Stimulated activated CD4-positive, alpha-beta T cell treated with anti-CD3 and anti-CD28 coated beads, Interleukin-15, amount 100 ng/mL, for 1 hour (primary cell): Measurements from ENCODE around the gene ACRBP.

ENCODE experiments used
- DNase-seq, 2 donors: peaks; one replicate each; pipeline ENCODE4 v3.0.0-alpha.2; 2020; ENCODE audit warnings: low read depth in 1 of 2, low spot score in 1 of 2

The ACRBP gene

DNA sequence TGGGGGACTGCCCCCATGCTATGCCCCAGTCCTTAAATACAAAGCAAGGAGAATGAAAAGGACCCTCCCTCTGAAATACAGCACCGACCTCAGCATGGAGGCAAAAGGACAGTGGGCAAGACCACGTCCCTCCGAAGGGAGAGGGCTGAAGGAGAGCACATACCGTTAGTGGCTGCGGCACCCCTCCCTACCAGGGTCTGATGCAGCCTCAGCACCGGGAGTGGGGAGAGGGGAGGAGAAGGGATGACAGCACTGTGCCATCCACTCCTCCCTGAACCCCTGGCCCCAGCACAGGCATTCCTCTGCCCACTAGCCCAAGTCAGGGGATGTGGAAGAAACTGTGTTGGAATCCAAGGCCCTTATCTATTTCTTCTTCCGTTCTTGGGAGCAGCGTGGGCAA, 3.6 kb upstream of the ACRBP start:
- no peak for DNase-seq

DNA sequence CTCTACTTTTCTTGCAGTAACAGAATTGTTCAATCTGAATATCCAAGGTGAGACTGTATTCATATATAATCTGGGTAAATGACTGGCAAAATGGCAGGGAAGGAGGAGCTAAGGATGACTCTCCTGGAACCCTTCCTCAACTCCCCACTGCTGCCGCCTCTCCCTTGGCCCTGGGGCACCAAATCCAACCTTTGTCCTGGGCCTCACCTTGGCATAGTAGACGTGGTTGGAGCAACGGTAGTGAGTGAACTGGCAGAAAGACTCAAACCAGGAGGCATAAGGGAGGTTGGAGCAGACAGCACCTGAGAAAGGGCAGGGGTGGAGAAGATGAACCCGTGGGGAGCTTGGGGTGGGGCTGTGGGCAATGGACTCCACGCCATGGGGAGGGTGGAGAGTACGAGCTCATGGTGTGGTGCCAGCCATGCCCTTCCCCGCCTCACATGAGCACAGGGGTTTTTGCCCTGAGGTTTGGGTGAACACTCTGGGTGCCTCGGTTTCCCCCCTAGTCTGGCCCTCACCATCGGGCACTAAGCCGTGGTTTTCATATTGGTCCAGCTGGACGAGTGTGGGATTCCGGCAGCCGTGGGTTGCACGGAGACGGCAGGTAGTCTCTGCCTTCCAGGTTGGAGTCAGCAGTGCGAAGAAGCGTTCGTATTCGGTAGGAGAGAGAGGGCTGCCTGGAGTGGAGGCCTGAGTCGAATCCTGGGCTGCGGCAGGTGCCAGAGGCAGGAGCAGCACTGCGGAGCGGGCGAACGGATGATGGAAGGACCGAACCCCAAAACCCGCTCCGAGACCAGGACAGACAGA, 753 bp downstream of the ACRBP start:
- DNase-seq: no peak

DNA sequence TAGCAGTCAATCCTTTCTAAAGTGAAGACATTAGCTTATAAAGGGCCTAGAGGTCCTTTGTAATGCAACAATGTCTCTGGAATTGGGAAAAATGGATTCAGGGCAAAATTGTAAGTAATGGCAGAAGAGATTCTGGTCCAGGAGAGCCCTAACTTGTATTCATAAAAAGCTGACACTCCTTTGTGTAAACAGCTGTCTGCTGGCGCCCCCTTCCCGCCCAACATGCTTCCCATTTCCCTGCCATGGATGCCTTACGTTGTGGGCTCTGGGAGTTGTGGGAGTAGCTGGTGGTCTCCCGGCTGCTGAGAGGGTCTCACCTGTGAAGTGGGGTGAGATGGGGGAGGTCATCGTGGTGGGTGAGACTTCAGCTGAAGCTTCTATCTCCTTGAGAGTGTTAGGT, 2.3 kb downstream of the ACRBP start:
- DNase-seq: no peak

DNA sequence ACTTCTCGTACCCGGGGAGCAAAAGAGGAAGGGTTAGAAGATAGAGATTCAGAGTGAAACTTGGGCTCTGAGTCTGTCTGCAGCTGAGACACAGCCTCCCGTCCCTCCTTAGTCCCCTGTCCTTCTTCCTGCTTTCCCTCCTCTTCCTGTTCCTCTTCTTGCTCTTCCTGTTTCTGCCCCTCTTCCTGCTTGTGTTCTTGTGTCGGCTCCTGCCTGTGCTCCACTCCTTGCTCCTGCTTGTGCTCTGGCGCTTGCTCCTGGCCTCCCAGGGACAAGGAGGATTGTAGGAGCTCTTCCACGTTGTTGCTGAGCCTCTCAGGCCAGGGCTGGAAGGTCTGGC, 3.0 kb downstream of the ACRBP start:
- no peak for DNase-seq

DNA sequence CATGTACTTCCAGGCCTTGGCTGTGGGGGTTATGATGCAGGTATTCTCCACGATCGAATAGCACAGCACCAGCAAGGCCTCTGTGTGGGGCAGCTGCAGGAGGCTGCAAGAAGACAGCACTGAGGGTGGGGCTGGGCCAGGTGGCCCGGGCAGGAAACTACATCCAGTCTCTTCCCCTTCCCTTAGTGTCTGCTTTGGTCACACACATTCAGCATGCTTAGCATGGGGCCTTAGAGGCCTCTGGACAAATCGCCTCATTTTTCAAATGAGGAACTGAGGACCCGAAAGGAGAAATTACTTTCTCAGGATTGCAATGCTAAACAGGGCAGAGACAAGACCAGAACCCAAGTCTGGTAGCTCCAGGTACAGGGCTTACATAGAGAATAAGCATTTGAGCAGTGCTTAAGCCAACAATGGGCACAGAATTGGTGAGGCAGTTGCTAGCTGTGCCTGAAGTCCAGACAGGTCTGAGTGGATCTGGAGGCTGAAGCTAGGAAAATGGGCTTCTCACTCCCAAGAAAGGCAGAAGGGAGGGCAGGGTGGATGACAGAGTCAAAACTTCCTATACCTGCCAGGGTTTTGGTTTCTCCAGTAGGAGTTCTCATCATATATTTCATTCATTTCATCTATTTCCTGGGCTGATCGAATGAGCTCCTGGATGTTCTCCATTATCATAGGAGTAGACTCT, 3.5 kb downstream of the ACRBP start:
- no peak for DNase-seq

DNA sequence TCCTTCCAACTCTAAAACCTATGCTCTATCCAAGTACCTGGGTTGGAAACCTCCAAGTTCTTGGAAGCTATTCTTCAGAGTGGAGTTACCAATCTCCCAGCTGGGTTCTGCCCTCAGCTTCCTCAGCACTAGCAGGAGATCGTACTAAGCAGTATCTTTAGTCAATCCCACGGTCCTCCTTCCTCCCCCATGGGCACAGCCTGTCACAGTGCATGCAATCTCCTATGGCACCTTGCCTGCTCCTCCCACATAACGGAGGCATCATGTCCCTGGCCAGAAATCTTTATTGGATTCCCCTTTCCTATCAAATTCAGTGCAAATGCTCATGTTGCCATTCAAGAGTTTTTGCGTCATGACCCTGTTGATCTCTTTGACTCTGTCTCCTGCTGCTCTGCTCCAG, 6.1 kb downstream of the ACRBP start:
- no peak for DNase-seq

DNA sequence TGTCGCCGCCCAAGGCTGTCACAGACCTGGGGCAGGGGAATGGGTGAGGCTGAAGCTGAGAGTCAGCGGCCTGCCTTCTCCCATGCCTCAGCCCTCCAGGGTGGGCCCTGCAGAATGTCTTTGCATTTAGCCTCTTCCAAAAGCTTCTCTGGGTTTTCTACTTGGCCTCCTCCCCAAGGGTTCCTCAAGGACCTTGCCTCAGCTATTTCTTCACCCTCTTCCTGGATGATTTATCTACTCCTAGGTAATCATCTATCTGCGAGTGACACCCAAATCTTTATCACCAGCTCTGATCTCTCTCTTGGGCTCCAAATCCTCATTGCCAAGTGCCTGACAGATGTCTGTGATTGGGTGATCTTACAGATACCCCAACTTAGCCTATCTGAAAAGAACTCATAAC, 6.7 kb downstream of the ACRBP start:
- no peak for DNase-seq

DNA sequence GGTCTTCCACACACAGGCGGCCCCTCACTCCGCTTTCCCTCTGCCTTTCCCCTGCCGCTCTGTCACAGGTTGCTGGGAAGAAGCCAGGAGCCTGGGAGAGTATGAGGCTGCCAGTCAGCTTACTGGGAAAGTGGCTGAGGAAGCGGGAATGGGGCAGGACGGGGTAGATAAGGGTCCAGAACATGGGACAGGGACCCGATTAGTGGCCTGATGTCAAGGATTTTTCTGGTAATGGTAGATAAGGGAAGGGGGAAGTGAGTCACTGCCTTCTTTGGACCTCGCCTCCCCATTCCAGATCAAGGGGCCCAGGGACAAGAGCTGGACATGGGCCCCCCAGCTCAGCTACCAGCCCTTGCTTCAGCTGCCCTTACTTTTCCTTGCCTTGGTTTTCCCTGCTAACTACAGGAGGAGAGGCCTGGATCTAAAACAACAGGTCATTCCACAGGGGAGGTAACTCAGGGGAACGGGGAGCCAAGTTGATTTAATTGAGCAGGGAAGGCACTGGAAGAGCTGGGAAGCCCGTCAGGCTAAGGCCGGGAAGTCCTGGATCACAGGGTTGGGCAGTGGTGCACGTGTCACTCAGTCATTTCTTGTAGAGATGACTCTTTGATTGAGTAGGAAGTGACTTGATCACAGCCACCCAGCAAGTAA, 8.0 kb downstream of the ACRBP start:
- DNase-seq: no peak

DNA sequence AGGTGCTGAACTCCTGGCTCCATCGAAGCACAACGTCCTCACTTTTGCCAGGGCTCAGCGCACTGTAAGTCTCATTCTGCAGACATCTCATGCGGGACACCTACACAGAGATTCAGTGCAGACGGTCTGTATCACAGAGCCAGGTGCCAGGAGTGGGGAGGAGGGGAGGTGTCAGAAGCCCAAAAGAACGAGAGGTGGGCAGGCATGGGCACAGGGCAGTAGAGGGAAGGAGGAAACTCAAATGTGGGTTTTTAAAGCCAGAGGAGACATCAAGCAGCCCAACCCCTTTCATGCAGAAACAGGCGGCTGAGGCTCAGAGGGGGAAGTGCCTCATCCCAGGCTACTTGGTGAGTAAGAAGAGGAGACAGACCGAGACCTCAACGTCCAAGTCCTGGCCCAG, 8.9 kb downstream of the ACRBP start:
- DNase-seq: no peak

DNA sequence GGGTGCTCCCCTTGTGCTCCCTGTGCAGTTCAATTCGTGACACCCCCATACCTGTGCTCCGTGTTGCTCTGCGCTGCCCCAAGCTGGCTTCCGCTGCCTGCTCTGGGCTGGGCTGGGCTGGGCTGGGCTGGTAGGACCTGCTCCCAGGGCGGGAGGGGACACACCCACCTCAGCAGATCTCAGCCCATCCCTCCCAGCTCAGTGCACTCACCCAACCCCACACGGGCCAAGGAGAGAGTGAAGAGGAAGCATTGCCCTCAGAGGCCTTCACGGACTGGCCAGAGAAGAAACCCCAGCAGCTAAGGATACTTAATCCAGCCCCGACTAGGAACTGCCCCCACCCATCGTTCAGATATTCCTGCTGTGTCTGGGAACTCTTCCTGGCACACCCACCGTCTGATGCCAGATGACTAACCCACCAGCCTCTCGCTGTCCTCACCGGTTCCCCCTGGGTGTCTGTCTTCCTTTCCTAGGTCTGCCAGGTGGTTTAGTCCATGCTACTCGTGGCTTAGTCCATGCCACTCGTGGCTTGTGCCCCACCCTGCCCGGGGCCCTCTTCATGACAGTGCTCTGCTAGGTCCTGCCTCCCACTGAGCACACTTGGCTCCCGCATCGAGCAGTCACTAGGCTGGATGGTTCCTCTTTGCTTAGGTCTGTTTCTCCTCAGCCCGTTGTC, 11.2 kb downstream of the ACRBP start, which contains the start of gene LPAR5:
Gene LPAR5, minus strand, starts transcription at position 104 of the 676 bp plus-strand sequence. CDS start 14,711 bp downstream, outside the sequence.
- no peak for DNase-seq

DNA sequence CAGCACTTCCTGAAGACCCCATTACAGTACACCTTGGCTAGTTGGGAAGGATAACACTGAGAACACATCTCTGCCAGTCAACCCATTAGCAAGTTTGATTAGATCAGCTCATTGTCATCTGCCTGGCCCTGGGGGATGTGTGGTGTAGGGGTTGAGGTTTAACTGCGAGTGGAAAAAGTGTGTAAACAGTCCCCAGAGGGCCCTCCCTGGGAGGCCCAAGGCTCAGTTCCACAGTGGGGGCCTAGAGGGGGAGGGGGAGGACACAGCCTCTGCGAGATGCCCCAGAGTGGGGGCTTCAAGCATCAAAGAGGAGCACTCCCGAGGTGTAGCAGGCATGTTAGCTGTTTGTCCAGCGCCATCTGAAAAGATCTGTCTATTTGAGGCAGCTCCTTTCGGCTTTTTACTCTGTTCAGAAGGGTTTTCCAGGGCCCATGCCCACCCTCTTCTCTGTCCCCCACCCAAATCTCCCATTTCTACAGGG, 11.8 kb downstream of the ACRBP start:
- no peak for DNase-seq

DNA sequence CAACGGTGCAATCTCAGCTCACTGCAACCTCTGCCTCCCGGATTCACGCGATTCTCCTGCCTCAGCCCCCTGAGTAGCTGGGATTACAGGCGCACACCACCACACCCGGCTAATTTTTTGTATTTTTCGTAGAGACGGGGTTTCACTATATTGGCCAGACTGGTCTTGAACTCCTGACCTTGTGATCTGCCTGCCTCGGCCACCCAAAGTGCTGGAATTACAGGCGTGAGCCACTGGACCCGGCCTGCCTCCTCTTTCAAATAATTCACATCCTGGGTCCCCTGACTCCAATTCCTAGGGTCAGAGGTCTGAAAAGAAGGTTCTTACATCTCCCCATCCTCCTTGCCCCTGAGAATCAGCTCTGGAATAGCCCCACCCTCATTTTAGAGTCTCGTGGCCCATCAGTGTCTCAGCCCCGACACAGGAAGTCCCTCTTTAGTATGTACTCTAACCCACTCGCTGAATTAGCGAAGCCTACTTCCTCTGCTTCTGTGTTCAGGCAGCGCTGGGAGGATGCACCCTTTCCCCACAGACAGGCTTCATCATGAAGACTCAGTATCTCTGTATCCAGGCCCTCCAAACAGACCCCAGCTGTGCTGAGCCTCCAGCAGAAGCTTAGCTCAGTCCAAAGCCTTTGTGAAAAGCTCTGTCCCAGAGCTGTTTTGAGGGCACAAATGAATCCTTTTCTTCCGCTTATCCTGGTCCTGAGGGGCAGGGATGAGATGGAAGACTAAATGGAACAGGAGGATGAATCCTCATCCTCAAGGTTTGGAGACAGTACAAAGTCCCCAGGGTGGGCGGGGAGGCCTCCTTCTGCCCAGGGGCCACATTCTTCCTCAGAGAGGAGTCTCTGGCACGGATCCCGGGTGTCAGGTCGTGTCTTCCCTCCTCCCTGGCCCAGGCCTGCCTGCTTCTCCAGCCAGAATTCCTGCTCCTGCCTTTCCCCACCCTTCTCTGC, 14.9 kb downstream of the ACRBP start:
- DNase-seq: no peak

DNA sequence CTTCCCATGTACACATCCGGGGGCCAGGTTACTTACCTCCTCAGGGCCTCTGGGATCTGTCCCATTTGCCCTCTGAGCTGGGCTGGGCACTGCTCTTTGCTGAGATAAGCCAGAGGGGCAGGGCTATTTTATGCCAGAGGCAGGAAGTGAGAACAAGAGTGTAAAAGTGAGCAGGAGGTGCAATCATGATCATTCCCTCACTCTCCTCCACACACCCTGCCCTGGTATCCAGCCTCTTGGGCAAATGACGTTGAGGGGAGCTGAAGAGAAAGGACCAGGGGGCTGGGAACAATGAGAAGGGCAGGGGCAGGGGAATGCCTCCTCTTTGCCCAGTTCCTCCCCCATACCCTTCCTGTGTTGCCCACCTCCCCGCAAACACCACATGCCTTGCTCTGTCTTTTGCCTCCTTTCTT, 15.7 kb downstream of the ACRBP start:
- DNase-seq: no peak

DNA sequence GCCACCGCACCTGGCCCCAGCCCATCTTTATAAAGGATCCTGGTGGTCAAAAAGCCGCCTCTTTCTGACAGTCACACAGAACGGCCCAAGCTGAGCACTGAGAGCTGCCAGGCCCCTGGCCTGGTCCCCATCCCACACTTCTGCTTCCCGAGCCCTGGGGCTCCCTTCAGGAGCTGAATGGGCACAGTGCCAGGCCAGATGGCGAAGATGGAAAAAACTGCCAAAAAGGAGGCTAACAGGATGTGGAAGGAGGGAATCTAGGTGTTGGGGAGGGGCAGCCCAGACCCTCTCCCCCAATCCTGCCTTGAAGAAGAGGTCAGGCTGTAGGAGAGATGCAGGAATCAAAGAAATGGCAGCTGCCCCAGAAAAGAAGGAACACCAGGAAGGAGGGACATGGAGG, 16.5 kb downstream of the ACRBP start:
- no peak for DNase-seq

DNA sequence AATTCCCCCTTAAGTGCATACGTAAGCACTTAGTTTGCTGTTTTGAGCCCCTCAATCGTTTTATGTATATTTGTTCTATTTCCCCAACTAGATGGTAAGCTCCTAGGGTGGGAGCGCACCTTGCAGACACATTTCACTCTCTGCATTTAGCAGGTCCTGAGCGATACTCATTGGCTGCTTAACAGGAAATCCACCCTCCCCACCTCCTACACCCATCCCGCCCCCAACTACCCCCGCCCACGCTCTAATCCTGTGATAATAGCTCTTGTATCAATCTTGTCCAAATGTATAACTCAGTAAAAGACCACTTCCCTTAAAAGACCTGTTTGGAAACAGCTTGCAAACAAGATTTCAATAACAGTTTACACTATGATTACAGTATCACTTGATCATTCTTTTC, 19.6 kb downstream of the ACRBP start:
- DNase-seq: no peak

DNA sequence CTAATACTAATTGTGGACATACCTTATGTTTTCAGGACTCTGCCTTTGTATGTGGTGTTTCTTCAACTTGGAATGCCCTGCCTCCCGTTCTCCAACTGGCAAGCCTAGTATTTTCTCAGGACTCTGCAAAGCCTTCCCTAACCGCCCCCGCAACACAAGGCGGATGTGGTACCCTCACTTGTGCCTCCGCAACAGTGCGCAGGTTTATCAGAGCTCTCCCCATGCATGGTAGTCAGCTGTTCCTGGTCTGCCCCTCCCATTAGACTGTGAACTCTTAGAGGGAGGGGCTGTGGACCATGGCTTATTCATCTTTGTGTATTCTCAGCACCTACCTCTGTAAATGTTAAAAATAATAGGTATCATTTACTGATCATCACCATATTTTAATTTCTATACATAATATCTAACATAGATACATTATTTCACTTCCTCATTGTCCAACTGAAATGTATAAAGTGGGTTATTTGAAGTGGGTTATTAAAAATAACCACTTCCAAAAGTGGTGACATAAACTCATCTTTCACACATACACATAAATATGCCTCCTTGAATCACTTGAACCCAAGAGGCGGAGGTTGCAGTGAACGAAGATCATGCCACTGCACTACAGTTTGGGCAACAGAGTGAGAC, 20.5 kb downstream of the ACRBP start:
- no peak for DNase-seq

DNA sequence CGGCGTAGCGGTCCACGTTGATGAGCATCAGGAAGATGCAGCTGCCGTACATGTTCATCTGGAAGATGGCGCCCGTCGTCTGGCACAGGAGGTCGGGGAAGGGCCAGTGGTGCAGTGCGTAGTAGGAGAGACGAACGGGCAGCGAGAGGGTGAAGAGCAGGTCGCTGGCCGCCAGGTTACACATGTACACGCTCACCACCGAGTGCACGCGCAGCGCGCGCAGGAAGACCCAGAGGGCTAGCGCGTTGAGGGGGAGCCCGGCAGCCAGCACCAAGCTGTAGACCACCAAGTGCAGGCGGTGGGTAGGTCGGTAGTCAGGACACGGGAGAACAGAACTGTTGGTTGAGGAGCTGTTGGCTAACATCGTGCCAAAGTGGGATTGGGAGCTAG, 26.4 kb downstream of the ACRBP start:
- DNase-seq: no peak

DNA sequence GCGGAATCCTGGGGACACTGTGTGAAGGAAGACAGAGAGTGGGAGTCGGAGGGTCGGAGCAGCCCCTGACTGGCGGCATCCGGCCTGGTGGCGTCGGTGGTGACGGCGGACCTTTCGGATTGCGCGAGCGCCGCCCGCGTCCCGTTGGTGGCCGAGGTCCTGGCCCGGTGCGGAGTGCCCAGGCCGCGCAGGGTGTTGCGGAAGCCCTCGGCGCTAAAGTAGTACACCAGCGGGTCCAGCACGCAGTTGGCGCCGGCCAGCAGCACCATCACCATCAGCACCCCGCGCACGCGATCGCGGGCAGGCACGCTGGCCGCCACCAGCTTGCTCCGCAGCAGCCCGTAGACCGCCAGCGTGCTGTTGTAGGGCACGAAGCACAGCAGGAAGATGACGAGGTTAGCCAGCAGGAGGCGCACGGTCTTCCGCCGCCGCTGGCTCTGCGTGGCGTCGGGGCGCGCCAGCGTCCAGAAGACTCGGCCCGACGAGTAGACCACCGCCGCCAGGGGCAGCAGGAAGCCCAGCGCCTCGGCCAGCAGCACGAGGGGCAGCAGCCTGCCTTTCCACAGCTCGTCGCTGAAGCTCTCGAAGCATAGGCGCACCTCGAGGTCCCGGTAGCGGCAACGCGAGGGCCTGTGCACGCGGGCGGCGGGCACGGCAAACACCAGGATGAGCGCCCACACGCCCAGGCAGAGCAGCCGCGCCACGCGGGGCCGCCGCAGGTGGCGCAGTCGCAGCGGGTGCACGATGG, 26.9 kb downstream of the ACRBP start:
- DNase-seq: peak in 1 of 2 donors; percentile 53

DNA sequence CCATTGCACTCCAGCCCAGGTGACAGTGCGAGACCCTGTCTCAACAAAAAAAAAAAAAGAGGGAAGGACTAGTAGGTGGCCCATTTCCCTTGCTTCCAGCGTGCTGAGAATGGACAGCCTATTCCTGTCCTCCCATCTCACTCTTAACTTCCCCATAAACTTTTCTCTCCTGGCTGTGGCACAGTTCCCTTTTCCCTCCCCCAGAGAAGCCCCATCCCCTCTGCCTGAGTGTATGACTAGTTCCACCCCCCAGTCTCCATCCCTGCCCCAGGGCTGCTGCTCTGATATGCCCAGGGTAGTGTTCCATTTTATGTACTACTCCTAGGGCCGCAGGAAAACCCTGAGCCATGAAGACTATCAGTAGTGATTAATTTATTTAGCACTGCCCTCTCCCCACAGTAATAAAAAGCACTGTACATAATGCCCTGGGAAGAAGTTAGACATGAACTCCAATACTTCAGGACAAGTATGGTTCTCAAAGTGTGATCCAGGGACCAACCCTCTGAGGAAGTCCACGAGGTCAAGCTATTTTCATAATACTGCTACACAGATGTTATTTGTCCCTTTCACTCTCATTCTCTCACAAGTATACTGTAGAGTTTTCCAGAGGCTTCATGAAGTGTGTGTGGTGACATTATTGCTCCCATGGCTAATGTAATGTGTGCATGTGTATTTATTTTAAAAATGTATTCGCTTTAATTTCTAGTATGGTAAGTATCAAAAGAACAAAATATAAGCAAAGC, 28.6 kb downstream of the ACRBP start:
- no peak for DNase-seq
